ENCODE measurements around the gene ACOXL.
"Not testable (repeated sequence)": the region's sequence is repeated elsewhere in the genome, so short reads cannot be mapped to it uniquely, and the experiment has no call there.

The ACOXL gene

GRCh38 chr2:110732422-110733413 lies at the start of gene ACOXL:
Gene ACOXL (plus strand): TSS chr2:110732573. CDS start chr2:110768390, 35,817 bp downstream.
- no peak for DNase-seq

GRCh38 chr2:110682872-110683271 lies 49.5 kb upstream of the ACOXL start:
- DNase-seq, result no peak

GRCh38 chr2:110687775-110688484 lies 44.4 kb upstream of the ACOXL start:
- not testable (repeated sequence) for DNase-seq

GRCh38 chr2:110688594-110689091 lies 43.7 kb upstream of the ACOXL start:
- DNase-seq, result no peak

- no peak for DNase-seq
Measured at GRCh38 chr2:110690083-110690965, 42.0 kb upstream of the ACOXL start.

- DNase-seq, result no peak
Measured at GRCh38 chr2:110691612-110692258, 40.6 kb upstream of the ACOXL start.

- DNase-seq, result not testable (repeated sequence)
Measured at GRCh38 chr2:110695146-110695898, 37.1 kb upstream of the ACOXL start.

- DNase-seq, result not testable (repeated sequence)
Measured at GRCh38 chr2:110698253-110698652, 34.1 kb upstream of the ACOXL start.

- no peak for DNase-seq
Measured at GRCh38 chr2:110702514-110703380, 29.6 kb upstream of the ACOXL start.

- DNase-seq, result no peak
Measured at GRCh38 chr2:110707386-110707965, 24.9 kb upstream of the ACOXL start.

GRCh38 chr2:110708455-110708854 lies 23.9 kb upstream of the ACOXL start:
- DNase-seq, result no peak

GRCh38 chr2:110712737-110713136 lies 19.6 kb upstream of the ACOXL start:
- DNase-seq, result no peak

GRCh38 chr2:110713513-110714362 lies 18.6 kb upstream of the ACOXL start:
- no peak for DNase-seq

- no peak for DNase-seq
Measured at GRCh38 chr2:110714452-110715224, 17.7 kb upstream of the ACOXL start.

GRCh38 chr2:110716959-110717645 lies 15.3 kb upstream of the ACOXL start:
- no peak for DNase-seq

- DNase-seq, result no peak
Measured at GRCh38 chr2:110717734-110718133, 14.6 kb upstream of the ACOXL start.

GRCh38 chr2:110718382-110718781 lies 14.0 kb upstream of the ACOXL start:
- DNase-seq, result no peak
